Erythroblast (primary cell): ENCODE measurements around the gene RUFY3.

ENCODE experiments used
- GATA1 ChIP-seq: IDR thresholded peaks from 2 replicates; pipeline ENCODE4 v1.6.1; 2011; ENCODE audit warnings: low read depth, mild to moderate bottlenecking, control low read depth, low read length, moderate library complexity
- POLR2A ChIP-seq: IDR thresholded peaks from 2 replicates; pipeline ENCODE4 v1.6.1; 2011; ENCODE audit warnings: mild to moderate bottlenecking, low read length

DNA sequence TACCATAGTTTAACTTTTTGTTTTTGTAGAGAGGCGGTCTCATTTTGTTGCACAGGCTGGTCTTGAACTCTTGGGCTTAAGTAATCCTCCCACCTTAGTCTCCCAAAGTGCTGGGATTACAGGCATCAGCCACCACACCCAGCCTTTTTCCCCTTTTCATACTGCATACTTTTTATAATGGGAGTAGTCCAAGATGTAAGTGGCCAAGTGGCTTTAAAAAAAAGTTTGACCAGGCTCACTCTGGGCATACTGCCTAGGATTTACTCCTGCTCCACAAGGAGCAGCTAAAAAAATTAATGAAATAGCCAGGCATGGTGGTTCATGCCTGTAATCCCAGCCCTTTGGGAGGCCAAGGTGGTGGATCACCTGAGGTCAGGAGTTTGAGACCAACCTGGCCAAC is 111.9 kb downstream of the RUFY3 start:
- TF ChIP-seq POLR2A (no peak), GATA1 (no peak)
